ENCODE measurements around the gene LRRC75A. TPM values are rescaled to one million over a fixed set of nuclear protein-coding genes. Genes with fewer than 3 reads are reported as not detected.

The LRRC75A gene
- polyA plus RNA-seq, 1 donor (not counting 4 experiments of a cell fraction or from before 2014, with no cell fraction given), result not detected

DNA sequence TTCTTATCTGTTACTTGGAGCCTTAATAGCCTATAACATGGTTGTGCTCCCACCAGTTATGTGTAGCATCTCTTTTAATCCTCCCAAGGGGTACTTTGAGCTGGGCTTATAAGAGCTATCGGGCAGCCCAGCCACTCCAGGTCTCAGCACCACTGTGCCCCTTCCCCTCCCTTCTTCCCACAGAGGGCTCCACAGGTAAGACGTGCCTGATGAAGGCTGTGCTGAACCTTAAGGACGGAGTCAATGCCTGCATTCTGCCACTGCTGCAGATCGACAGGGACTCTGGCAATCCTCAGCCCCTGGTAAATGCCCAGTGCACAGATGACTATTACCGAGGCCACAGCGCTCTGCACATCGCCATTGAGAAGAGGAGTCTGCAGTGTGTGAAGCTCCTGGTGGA, 69.6 kb downstream of the LRRC75A start:
- H3K9me1 ChIP-seq (ENCODE audit: control insufficient read depth, extremely low read depth, insufficient read depth, low read length), result peaks cover 5% of the 10 kb centered on the region
- no peak overlapping the region for H3K4me3 ChIP-seq (ENCODE audit: control insufficient read depth in 2 of 3, extremely low read depth in 1 of 3, insufficient read depth in 2 of 3, low read depth in 1 of 3, low read length in 3 of 3)
- peaks cover 13% of the 10 kb centered on the region for H3K27me3 ChIP-seq (ENCODE audit: control insufficient read depth, extremely low read depth, insufficient read depth, low read length)
- H3K9ac ChIP-seq (ENCODE audit: control insufficient read depth, extremely low read depth, insufficient read depth, low read length), result no peak overlapping the region
- H3K4me1 ChIP-seq (ENCODE audit: control insufficient read depth, extremely low read depth, insufficient read depth, low read length), result peaks cover 34% of the 10 kb centered on the region
- H3K9me3 ChIP-seq (ENCODE audit: control insufficient read depth, low read depth, low read length), result no peaks in the 10 kb centered on the region
- H3K79me2 ChIP-seq (ENCODE audit: control insufficient read depth, insufficient read depth, low read length), result no peaks in the 10 kb centered on the region
- H2AFZ ChIP-seq (ENCODE audit: control insufficient read depth, low read length), result no peak overlapping the region
- no peak overlapping the region for H3K27ac ChIP-seq (ENCODE audit: control insufficient read depth, insufficient read depth, low read length)
- no peaks in the 10 kb centered on the region for H3K36me3 ChIP-seq (ENCODE audit: control insufficient read depth in 2 of 2, extremely low read depth in 1 of 2, insufficient read depth in 2 of 2, low read length in 2 of 2)
- H4K20me1 ChIP-seq (ENCODE audit: control insufficient read depth, extremely low read depth, insufficient read depth, low read length), result no peaks in the 10 kb centered on the region
- no peak overlapping the region for H3K4me2 ChIP-seq (ENCODE audit: control insufficient read depth, extremely low read depth, insufficient read depth, low read depth, low read length)
- FAIRE-seq (no peak), DNase-seq (ENCODE audit: low read depth, low spot score) (no peak)
- TF ChIP-seq EZH2 (IDR thresholded peaks at IDR 0.05; ENCODE audit: low read length), result no peak
- TF ChIP-seq, protein P1, sequence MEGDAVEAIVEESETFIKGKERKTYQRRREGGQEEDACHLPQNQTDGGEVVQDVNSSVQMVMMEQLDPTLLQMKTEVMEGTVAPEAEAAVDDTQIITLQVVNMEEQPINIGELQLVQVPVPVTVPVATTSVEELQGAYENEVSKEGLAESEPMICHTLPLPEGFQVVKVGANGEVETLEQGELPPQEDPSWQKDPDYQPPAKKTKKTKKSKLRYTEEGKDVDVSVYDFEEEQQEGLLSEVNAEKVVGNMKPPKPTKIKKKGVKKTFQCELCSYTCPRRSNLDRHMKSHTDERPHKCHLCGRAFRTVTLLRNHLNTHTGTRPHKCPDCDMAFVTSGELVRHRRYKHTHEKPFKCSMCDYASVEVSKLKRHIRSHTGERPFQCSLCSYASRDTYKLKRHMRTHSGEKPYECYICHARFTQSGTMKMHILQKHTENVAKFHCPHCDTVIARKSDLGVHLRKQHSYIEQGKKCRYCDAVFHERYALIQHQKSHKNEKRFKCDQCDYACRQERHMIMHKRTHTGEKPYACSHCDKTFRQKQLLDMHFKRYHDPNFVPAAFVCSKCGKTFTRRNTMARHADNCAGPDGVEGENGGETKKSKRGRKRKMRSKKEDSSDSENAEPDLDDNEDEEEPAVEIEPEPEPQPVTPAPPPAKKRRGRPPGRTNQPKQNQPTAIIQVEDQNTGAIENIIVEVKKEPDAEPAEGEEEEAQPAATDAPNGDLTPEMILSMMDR (optimal IDR thresholded peaks at IDR 0.05 in 1 of 3, IDR thresholded peaks at IDR 0.05 in 1 of 3, conservative IDR thresholded peaks at IDR 0.05 in 1 of 3; ENCODE audit: extremely low read depth in 1 of 3, insufficient read depth in 2 of 3, low read length in 3 of 3), result no peak
- dilution Hi-C loops (cut with MboI; ENCODE audit: extremely low pct_ligation_motif_present, low sequenced_read_pairs), result no loop called here

DNA sequence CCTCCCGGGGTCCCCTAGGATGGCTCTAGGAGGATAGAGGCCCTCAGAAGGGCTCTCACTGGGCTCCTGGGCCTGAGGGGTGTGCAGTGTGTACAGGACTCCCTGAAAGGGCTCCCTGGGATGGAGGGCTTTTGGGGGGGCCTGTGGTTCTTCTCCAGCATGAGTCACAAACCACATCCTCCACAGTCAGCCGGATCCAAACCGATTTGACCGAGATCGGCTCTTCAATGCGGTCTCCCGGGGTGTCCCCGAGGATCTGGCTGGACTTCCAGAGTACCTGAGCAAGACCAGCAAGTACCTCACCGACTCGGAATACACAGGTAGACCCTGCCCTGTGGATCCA, 72.1 kb downstream of the LRRC75A start:
- peaks cover 34% of the 10 kb centered on the region for H3K4me1 ChIP-seq (ENCODE audit: control insufficient read depth, extremely low read depth, insufficient read depth, low read length)
- TF ChIP-seq, protein P1 (optimal IDR thresholded peaks at IDR 0.05 in 1 of 3, IDR thresholded peaks at IDR 0.05 in 1 of 3, conservative IDR thresholded peaks at IDR 0.05 in 1 of 3; ENCODE audit: extremely low read depth in 1 of 3, insufficient read depth in 2 of 3, low read length in 3 of 3), result no peak
- TF ChIP-seq EZH2 (IDR thresholded peaks at IDR 0.05; ENCODE audit: low read length), result no peak
- no peaks in the 10 kb centered on the region for H3K9me3 ChIP-seq (ENCODE audit: control insufficient read depth, low read depth, low read length)
- peak overlapping the region; percentile 4 for H3K9ac ChIP-seq (ENCODE audit: control insufficient read depth, extremely low read depth, insufficient read depth, low read length)
- peaks cover 5% of the 10 kb centered on the region for H3K9me1 ChIP-seq (ENCODE audit: control insufficient read depth, extremely low read depth, insufficient read depth, low read length)
- FAIRE-seq (peak; percentile 97), DNase-seq (ENCODE audit: low read depth, low spot score) (no peak)
- H3K4me2 ChIP-seq (ENCODE audit: control insufficient read depth, extremely low read depth, insufficient read depth, low read depth, low read length), result peak overlapping the region; percentile 61
- peak overlapping the region; percentile 15 for H2AFZ ChIP-seq (ENCODE audit: control insufficient read depth, low read length)
- H3K27ac ChIP-seq (ENCODE audit: control insufficient read depth, insufficient read depth, low read length), result peak overlapping the region; percentile 54
- H3K4me3 ChIP-seq (ENCODE audit: control insufficient read depth in 2 of 3, extremely low read depth in 1 of 3, insufficient read depth in 2 of 3, low read depth in 1 of 3, low read length in 3 of 3), result peak overlapping the region in 1 of 3 experiments; percentile 20
- no peaks in the 10 kb centered on the region for H3K27me3 ChIP-seq (ENCODE audit: control insufficient read depth, extremely low read depth, insufficient read depth, low read length)
- no peaks in the 10 kb centered on the region for H3K79me2 ChIP-seq (ENCODE audit: control insufficient read depth, insufficient read depth, low read length)
- dilution Hi-C loops (cut with MboI; ENCODE audit: extremely low pct_ligation_motif_present, low sequenced_read_pairs), result no loop called here
- no peaks in the 10 kb centered on the region for H3K36me3 ChIP-seq (ENCODE audit: control insufficient read depth in 2 of 2, extremely low read depth in 1 of 2, insufficient read depth in 2 of 2, low read length in 2 of 2)
- H4K20me1 ChIP-seq (ENCODE audit: control insufficient read depth, extremely low read depth, insufficient read depth, low read length), result no peaks in the 10 kb centered on the region

All from keratinocyte (primary cell).